ENCODE measurements around the gene RIPPLY1. TPM values are rescaled to one million over a fixed set of nuclear protein-coding genes. Genes with fewer than 3 reads are reported as not detected.

Gene RIPPLY1
- total RNA-seq, 2 donors from 2014 or later, result not detected

GRCh38 chrX:106932492-106932923, 29.4 kb upstream of the RIPPLY1 start:
- Mint-ChIP-seq H3K9me3 (no peaks in the 10 kb centered on the region), H3K36me3 (ENCODE audit: insufficient read depth in 2 of 2) (no peaks in the 10 kb centered on the region), H3K4me3 (no peak overlapping the region), H3K4me1 (ENCODE audit: low read depth) (no peaks in the 10 kb centered on the region), H3K27me3 (ENCODE audit: low read depth) (no peaks in the 10 kb centered on the region), H3K27ac (no peak overlapping the region)
- ATAC-seq (replicated peaks in 1 of 2), result no peak
- no peak for DNase-seq

- H3K4me3 Mint-ChIP-seq, result no peak overlapping the region
Measured at GRCh38 chrX:106931831-106932491, 28.8 kb upstream of the RIPPLY1 start.

GRCh38 chrX:106928227-106928626, 25.1 kb upstream of the RIPPLY1 start:
- Mint-ChIP-seq H3K27ac (no peak overlapping the region), H3K36me3 (ENCODE audit: insufficient read depth in 2 of 2) (no peaks in the 10 kb centered on the region), H3K4me3 (no peak overlapping the region), H3K27me3 (ENCODE audit: low read depth) (no peaks in the 10 kb centered on the region), H3K4me1 (ENCODE audit: low read depth) (no peaks in the 10 kb centered on the region), H3K9me3 (no peaks in the 10 kb centered on the region)
- ATAC-seq (replicated peaks in 1 of 2) (no peak), DNase-seq (no peak)

More at GRCh38 chrX:106931831-106932491, 28.8 kb upstream of the RIPPLY1 start:
- Mint-ChIP-seq H3K36me3 (ENCODE audit: insufficient read depth in 2 of 2) (no peaks in the 10 kb centered on the region), H3K27ac (no peak overlapping the region), H3K9me3 (no peaks in the 10 kb centered on the region), H3K4me1 (ENCODE audit: low read depth) (no peaks in the 10 kb centered on the region), H3K27me3 (ENCODE audit: low read depth) (no peaks in the 10 kb centered on the region)
- DNase-seq (no peak), ATAC-seq (replicated peaks in 1 of 2) (no peak)

- ATAC-seq (replicated peaks in 1 of 2) (no peak), DNase-seq (no peak)
- no peaks in the 10 kb centered on the region for H3K36me3 Mint-ChIP-seq (ENCODE audit: insufficient read depth in 2 of 2)
- H3K27ac Mint-ChIP-seq, result no peak overlapping the region
- H3K4me3 Mint-ChIP-seq, result no peak overlapping the region
- H3K9me3 Mint-ChIP-seq, result no peaks in the 10 kb centered on the region
- no peaks in the 10 kb centered on the region for H3K4me1 Mint-ChIP-seq (ENCODE audit: low read depth)
- no peaks in the 10 kb centered on the region for H3K27me3 Mint-ChIP-seq (ENCODE audit: low read depth)
Measured at GRCh38 chrX:106927700-106928099, 24.6 kb upstream of the RIPPLY1 start.

- H3K9me3 Mint-ChIP-seq, result no peaks in the 10 kb centered on the region
- no peak overlapping the region for H3K4me3 Mint-ChIP-seq
- no peaks in the 10 kb centered on the region for H3K4me1 Mint-ChIP-seq (ENCODE audit: low read depth)
- H3K27ac Mint-ChIP-seq, result no peak overlapping the region
- no peak for ATAC-seq (replicated peaks in 1 of 2)
- H3K36me3 Mint-ChIP-seq (ENCODE audit: insufficient read depth in 2 of 2), result no peaks in the 10 kb centered on the region
- DNase-seq, result no peak
- no peaks in the 10 kb centered on the region for H3K27me3 Mint-ChIP-seq (ENCODE audit: low read depth)
Measured at GRCh38 chrX:106927023-106927422, 23.9 kb upstream of the RIPPLY1 start.

- H3K9me3 Mint-ChIP-seq, result no peaks in the 10 kb centered on the region
- no peaks in the 10 kb centered on the region for H3K36me3 Mint-ChIP-seq (ENCODE audit: insufficient read depth in 2 of 2)
- H3K4me1 Mint-ChIP-seq (ENCODE audit: low read depth), result peaks cover 17% of the 10 kb centered on the region
- DNase-seq (no peak), ATAC-seq (replicated peaks in 1 of 2) (no peak)
- no peak overlapping the region for H3K27ac Mint-ChIP-seq
- peaks cover 18% of the 10 kb centered on the region for H3K27me3 Mint-ChIP-seq (ENCODE audit: low read depth)
- no peak overlapping the region for H3K4me3 Mint-ChIP-seq
Measured at GRCh38 chrX:106921637-106922036, 18.5 kb upstream of the RIPPLY1 start.

GRCh38 chrX:106919932-106920452, 16.9 kb upstream of the RIPPLY1 start, which contains the start of gene CLDN2:
Gene CLDN2, plus strand, starts transcription at chrX:106920402. Its CDS starts 7,827 bp downstream, at chrX:106928229.
- Mint-ChIP-seq H3K36me3 (ENCODE audit: insufficient read depth in 2 of 2) (no peaks in the 10 kb centered on the region), H3K9me3 (no peaks in the 10 kb centered on the region), H3K27me3 (ENCODE audit: low read depth) (peaks cover 35% of the 10 kb centered on the region), H3K27ac (no peak within 1 kb of the TSS), H3K4me1 (ENCODE audit: low read depth) (peaks cover 17% of the 10 kb centered on the region), H3K4me3 (no peak within 1 kb of the TSS)
- ATAC-seq (replicated peaks in 1 of 2) (no peak), DNase-seq (no peak)

- H3K4me3 Mint-ChIP-seq, result no peak overlapping the region
Measured at GRCh38 chrX:106917830-106918500, 14.8 kb upstream of the RIPPLY1 start.

GRCh38 chrX:106912864-106913263, 9.7 kb upstream of the RIPPLY1 start:
- Mint-ChIP-seq H3K9me3 (no peaks in the 10 kb centered on the region), H3K36me3 (ENCODE audit: insufficient read depth in 2 of 2) (no peaks in the 10 kb centered on the region), H3K4me1 (ENCODE audit: low read depth) (peaks cover 10% of the 10 kb centered on the region), H3K27ac (no peak overlapping the region), H3K4me3 (no peak overlapping the region), H3K27me3 (ENCODE audit: low read depth) (peaks cover 38% of the 10 kb centered on the region)
- ATAC-seq (replicated peaks in 1 of 2) (no peak), DNase-seq (no peak)

More at GRCh38 chrX:106917830-106918500, 14.8 kb upstream of the RIPPLY1 start:
- ATAC-seq (replicated peaks in 1 of 2), result peak in 1 of 2 donors; percentile 28
- Mint-ChIP-seq H3K36me3 (ENCODE audit: insufficient read depth in 2 of 2) (no peaks in the 10 kb centered on the region), H3K4me1 (ENCODE audit: low read depth) (peaks cover 17% of the 10 kb centered on the region), H3K27ac (peak overlapping the region; percentile 38), H3K9me3 (no peaks in the 10 kb centered on the region), H3K27me3 (ENCODE audit: low read depth) (peaks cover 38% of the 10 kb centered on the region)
- DNase-seq, result no peak

- no peak for DNase-seq
- no peaks in the 10 kb centered on the region for H3K9me3 Mint-ChIP-seq
- no peaks in the 10 kb centered on the region for H3K4me1 Mint-ChIP-seq (ENCODE audit: low read depth)
- ATAC-seq (replicated peaks in 1 of 2), result no peak
- H3K27ac Mint-ChIP-seq, result no peak overlapping the region
- H3K36me3 Mint-ChIP-seq (ENCODE audit: insufficient read depth in 2 of 2), result no peaks in the 10 kb centered on the region
- H3K27me3 Mint-ChIP-seq (ENCODE audit: low read depth), result peaks cover 9% of the 10 kb centered on the region
- H3K4me3 Mint-ChIP-seq, result no peak overlapping the region
Measured at GRCh38 chrX:106906361-106906760, 3.2 kb upstream of the RIPPLY1 start.

GRCh38 chrX:106905064-106905708, 2.0 kb upstream of the RIPPLY1 start:
- no peak for DNase-seq
- H3K27ac Mint-ChIP-seq, result no peak overlapping the region
- H3K4me1 Mint-ChIP-seq (ENCODE audit: low read depth), result no peaks in the 10 kb centered on the region
- no peaks in the 10 kb centered on the region for H3K9me3 Mint-ChIP-seq
- H3K4me3 Mint-ChIP-seq, result no peak overlapping the region
- no peak for ATAC-seq (replicated peaks in 1 of 2)
- H3K27me3 Mint-ChIP-seq (ENCODE audit: low read depth), result peaks cover 7% of the 10 kb centered on the region
- H3K36me3 Mint-ChIP-seq (ENCODE audit: insufficient read depth in 2 of 2), result no peaks in the 10 kb centered on the region

GRCh38 chrX:106903856-106904528, 851 bp upstream of the RIPPLY1 start:
- ATAC-seq (replicated peaks in 1 of 2) (no peak), DNase-seq (no peak)
- Mint-ChIP-seq H3K36me3 (ENCODE audit: insufficient read depth in 2 of 2) (no peaks in the 10 kb centered on the region), H3K27me3 (ENCODE audit: low read depth) (peaks cover 10% of the 10 kb centered on the region), H3K27ac (no peak overlapping the region), H3K4me3 (no peak overlapping the region), H3K4me1 (ENCODE audit: low read depth) (no peaks in the 10 kb centered on the region), H3K9me3 (no peaks in the 10 kb centered on the region)

- no peaks in the 10 kb centered on the region for H3K4me1 Mint-ChIP-seq (ENCODE audit: low read depth)
- no peak for ATAC-seq (replicated peaks in 1 of 2)
- no peaks in the 10 kb centered on the region for H3K9me3 Mint-ChIP-seq
- no peaks in the 10 kb centered on the region for H3K36me3 Mint-ChIP-seq (ENCODE audit: insufficient read depth in 2 of 2)
- H3K4me3 Mint-ChIP-seq, result no peak overlapping the region
- peaks cover 13% of the 10 kb centered on the region for H3K27me3 Mint-ChIP-seq (ENCODE audit: low read depth)
- no peak overlapping the region for H3K27ac Mint-ChIP-seq
- DNase-seq, result no peak
Measured at GRCh38 chrX:106902684-106903083, 457 bp downstream of the RIPPLY1 start.
